ENCODE data around the gene ARHGAP18.

Gene ARHGAP18

DNA sequence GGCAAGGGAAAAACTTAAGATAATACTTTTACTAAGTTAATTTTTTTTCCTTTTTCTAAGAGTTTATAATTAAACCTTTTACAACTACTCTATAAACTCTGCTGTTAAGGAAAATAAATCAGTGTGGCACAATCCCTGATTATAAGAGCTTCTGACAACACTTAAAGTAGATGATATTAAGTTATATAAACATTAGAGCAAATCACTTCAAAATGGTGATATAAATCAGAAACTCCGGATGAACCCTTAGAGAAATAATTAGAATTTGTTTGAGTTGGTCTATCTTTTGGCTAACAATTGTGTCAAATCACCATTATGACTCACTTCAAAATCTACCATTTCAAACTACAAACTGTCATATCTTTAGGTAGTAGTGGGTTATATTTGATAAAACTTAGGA lies 104.9 kb downstream of the ARHGAP18 start:
- ATAC-seq (replicated peaks; ENCODE audit: extremely low read depth, poor library complexity, severe bottlenecking) (no peak), DNase-seq (ENCODE audit: low spot score in 2 of 2) (no peak)
- no peak overlapping the region for H3K4me3 Mint-ChIP-seq
- H3K4me1 Mint-ChIP-seq: no peaks in the 10 kb centered on the region
- no peak overlapping the region for H3K27ac Mint-ChIP-seq (ENCODE audit: low read depth)
- no peaks in the 10 kb centered on the region for H3K27me3 Mint-ChIP-seq
- peaks cover 8% of the 10 kb centered on the region for H3K36me3 Mint-ChIP-seq (ENCODE audit: insufficient read depth)
- H3K9me3 Mint-ChIP-seq: no peaks in the 10 kb centered on the region

DNA sequence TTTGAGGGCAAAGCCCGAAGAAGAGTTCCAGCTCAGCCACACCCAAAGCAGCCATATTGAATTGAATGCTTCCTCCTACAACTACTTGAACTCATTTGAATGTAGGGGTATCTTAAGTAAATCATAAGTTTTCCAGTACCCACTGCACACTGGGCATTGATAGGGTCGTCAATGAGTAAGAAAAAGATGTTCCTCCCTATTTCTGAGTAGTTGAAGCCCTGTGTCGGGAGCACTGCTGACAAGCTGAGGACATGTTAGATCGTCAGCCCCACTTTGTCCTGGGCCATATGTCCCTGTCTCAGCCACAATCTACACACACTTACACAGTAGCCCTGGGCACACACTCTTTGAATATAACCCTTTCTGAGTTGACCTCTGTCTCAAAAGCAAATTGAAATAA lies 105.7 kb downstream of the ARHGAP18 start:
- DNase-seq (ENCODE audit: low spot score in 2 of 2) (no peak), ATAC-seq (replicated peaks; ENCODE audit: extremely low read depth, poor library complexity, severe bottlenecking) (no peak)
- no peak overlapping the region for H3K4me3 Mint-ChIP-seq
- peaks cover 8% of the 10 kb centered on the region for H3K36me3 Mint-ChIP-seq (ENCODE audit: insufficient read depth)
- no peaks in the 10 kb centered on the region for H3K4me1 Mint-ChIP-seq
- no peaks in the 10 kb centered on the region for H3K27me3 Mint-ChIP-seq
- no peak overlapping the region for H3K27ac Mint-ChIP-seq (ENCODE audit: low read depth)
- H3K9me3 Mint-ChIP-seq: no peaks in the 10 kb centered on the region

DNA sequence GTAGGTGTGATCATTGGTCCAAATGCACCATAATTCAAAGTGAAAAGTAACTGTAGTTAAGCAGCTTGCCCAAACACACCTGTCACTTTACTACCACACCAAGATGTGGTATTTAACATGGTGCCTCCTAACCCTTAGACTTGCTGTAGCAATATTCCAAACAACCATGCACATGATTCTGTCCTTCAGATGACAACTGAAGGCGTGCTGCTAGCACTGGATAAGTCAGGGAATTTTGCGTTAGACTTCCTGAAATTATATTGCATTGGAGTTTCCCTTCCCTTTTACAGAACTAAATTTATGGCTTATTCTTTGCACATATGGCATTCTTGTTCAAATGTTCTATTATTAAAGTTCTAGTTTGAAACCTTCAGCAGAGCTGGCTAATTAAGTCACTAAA lies 106.2 kb downstream of the ARHGAP18 start:
- DNase-seq (ENCODE audit: low spot score in 2 of 2) (no peak), ATAC-seq (replicated peaks; ENCODE audit: extremely low read depth, poor library complexity, severe bottlenecking) (no peak)
- H3K27ac Mint-ChIP-seq (ENCODE audit: low read depth): no peak overlapping the region
- no peak overlapping the region for H3K4me3 Mint-ChIP-seq
- H3K4me1 Mint-ChIP-seq: no peaks in the 10 kb centered on the region
- no peaks in the 10 kb centered on the region for H3K27me3 Mint-ChIP-seq
- peaks cover 8% of the 10 kb centered on the region for H3K36me3 Mint-ChIP-seq (ENCODE audit: insufficient read depth)
- H3K9me3 Mint-ChIP-seq: no peaks in the 10 kb centered on the region

DNA sequence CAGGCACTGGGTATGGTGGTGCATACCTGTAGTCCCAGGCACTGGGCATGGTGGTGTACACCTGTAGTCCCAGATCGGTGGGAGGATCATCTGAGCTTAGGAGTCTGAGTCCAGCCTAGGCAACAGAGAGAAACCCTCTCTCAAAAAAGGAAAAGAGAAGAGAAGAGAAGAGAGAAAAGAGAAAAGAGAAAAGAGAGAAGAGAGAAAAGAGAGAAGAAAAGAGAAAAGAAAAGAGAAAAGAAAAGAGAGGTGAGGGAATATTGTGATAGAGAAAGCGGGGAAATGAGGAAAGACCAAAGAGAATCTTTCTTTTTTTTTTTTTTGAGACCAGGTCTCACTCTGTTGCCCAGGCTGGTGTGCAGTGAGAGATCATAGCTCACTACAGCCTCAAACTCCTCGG lies 108.7 kb downstream of the ARHGAP18 start:
- Mint-ChIP-seq H3K27me3 (no peaks in the 10 kb centered on the region), H3K4me1 (no peaks in the 10 kb centered on the region), H3K27ac (ENCODE audit: low read depth) (peak overlapping the region; percentile 77), H3K9me3 (no peaks in the 10 kb centered on the region), H3K36me3 (ENCODE audit: insufficient read depth) (peaks cover 4% of the 10 kb centered on the region), H3K4me3 (no peak overlapping the region)
- ATAC-seq (replicated peaks; ENCODE audit: extremely low read depth, poor library complexity, severe bottlenecking): no peak
- no peak for DNase-seq (ENCODE audit: low spot score in 2 of 2)

DNA sequence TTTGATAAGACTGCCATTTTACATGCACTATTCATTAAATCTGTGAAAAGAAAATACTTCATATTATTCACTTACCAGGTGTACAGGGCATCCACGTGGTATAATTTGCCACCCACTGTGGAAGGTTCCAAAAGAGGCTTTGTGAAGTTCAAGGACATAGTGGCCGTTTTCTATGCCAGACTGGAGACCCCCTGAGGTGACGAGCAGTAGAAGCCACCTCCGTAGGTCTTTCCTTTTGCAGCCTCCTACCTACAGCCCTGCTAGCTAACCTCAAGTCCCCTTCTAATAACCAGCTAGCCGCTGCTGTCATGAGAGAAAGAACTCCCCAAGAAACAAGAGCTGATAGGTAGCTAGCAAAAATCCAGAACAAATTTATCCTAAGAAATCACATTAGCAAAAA lies 110.5 kb downstream of the ARHGAP18 start:
- Mint-ChIP-seq H3K27ac (ENCODE audit: low read depth) (no peak overlapping the region), H3K4me1 (no peaks in the 10 kb centered on the region), H3K4me3 (no peak overlapping the region), H3K27me3 (no peaks in the 10 kb centered on the region), H3K36me3 (ENCODE audit: insufficient read depth) (peaks cover 2% of the 10 kb centered on the region), H3K9me3 (no peaks in the 10 kb centered on the region)
- ATAC-seq (replicated peaks; ENCODE audit: extremely low read depth, poor library complexity, severe bottlenecking): no peak
- DNase-seq (ENCODE audit: low spot score in 2 of 2): no peak

DNA sequence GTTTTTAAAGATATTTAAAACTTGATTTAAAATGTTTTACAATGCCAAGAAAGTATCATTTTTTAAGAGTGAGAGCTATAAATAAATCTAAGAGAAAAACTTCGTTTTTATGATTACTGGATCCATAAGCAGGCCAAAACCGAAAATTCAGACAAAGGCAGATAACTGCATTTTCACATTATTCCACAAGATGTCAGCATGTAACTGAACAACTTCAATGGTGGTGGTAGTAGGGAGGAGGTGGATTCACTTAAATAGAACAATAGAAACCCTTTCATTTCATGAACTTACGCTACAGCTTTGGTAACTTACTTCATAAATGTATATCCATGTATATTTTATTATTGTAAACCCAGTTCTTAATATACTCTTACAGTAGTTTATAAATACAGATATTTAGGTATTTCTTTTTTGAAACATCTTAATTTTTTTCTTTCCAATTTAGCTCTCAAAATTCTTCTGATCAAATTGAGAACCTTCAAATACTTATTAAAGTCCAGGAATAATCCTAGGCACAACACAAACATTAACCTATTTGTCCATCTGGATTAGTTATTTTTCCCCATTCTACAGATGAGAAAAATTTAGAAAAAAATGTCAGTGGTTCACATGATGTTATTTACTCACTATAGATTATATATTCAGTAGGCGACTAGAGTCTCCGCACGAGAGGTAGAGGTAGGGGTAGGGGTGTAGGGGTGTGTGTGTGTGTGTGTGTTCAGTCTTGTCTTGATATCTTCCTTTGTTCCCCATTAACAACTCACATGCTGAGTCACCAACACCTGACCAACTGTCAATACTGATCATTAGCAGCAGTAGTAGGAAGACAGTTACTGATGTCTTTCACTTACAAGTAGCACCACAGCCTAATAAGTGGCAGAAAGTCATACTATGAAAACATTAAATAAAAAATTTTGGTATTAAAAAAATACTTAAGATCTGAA lies 111.5 kb downstream of the ARHGAP18 start:
- Mint-ChIP-seq H3K9me3 (no peaks in the 10 kb centered on the region), H3K36me3 (ENCODE audit: insufficient read depth) (peaks cover 2% of the 10 kb centered on the region), H3K27ac (ENCODE audit: low read depth) (no peak overlapping the region), H3K27me3 (no peaks in the 10 kb centered on the region), H3K4me1 (no peaks in the 10 kb centered on the region), H3K4me3 (no peak overlapping the region)
- peak; percentile 72 for ATAC-seq (replicated peaks; ENCODE audit: extremely low read depth, poor library complexity, severe bottlenecking)
- DNase-seq (ENCODE audit: low spot score in 2 of 2): peak in 1 of 2 donors; percentile 34

DNA sequence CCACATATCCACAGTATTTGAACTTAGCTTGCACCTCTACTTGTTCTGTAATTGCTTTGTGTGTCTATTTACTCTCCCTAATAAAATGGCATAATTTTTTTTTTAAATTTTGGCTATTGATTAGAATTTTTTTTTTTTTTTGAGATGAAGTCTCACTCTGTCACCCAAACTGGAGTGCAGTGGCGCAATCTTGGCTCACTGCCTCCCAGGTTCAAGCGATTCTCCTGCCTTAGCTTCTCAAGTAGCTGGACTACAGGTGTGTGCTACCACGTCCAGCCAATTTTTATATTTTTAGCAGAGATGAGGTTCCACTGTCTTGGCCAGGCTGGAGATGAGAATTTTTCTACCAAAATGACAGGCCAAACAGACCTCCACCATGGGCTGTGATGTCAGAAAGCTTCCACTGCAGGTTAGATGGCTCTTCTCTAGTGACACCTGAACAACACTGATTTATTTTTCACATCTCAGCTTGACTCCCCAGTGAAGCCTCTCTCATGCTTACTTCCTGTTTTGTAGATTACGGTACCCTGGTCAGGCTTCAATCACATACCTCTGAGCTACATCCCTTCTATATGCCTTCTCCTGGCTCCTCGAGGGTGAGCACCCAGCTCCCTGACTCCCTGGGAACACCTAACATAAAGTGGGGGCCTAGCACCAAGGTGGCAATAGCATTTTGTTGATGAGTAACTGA lies 112.8 kb downstream of the ARHGAP18 start:
- Mint-ChIP-seq H3K4me3 (no peak overlapping the region), H3K27ac (ENCODE audit: low read depth) (no peak overlapping the region), H3K27me3 (no peaks in the 10 kb centered on the region), H3K36me3 (ENCODE audit: insufficient read depth) (peaks cover 2% of the 10 kb centered on the region), H3K4me1 (no peaks in the 10 kb centered on the region), H3K9me3 (no peaks in the 10 kb centered on the region)
- DNase-seq (ENCODE audit: low spot score in 2 of 2) (no peak), ATAC-seq (replicated peaks; ENCODE audit: extremely low read depth, poor library complexity, severe bottlenecking) (no peak)

DNA sequence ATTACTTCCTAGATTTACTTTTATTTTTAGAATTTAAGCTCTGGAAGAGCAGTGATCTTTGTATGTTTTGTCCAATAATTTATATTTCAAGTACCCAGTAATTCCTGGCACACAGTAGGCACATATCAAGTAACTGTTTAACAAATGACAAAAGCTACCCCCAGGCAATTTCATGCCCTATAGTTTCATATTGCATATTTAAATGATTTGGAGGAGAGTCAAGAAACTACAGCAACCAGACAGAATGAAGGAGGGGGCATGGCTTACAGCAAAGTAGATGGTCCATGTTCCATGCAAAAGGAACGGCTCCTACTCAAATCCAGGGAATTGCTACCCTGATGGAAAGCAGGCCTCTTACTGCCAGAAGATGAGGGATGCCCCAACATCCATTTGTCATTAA lies 113.5 kb downstream of the ARHGAP18 start:
- ATAC-seq (replicated peaks; ENCODE audit: extremely low read depth, poor library complexity, severe bottlenecking): no peak
- no peak for DNase-seq (ENCODE audit: low spot score in 2 of 2)
- no peaks in the 10 kb centered on the region for H3K27me3 Mint-ChIP-seq
- H3K4me1 Mint-ChIP-seq: no peaks in the 10 kb centered on the region
- no peak overlapping the region for H3K4me3 Mint-ChIP-seq
- no peak overlapping the region for H3K27ac Mint-ChIP-seq (ENCODE audit: low read depth)
- no peaks in the 10 kb centered on the region for H3K9me3 Mint-ChIP-seq
- H3K36me3 Mint-ChIP-seq (ENCODE audit: insufficient read depth): peaks cover 2% of the 10 kb centered on the region

DNA sequence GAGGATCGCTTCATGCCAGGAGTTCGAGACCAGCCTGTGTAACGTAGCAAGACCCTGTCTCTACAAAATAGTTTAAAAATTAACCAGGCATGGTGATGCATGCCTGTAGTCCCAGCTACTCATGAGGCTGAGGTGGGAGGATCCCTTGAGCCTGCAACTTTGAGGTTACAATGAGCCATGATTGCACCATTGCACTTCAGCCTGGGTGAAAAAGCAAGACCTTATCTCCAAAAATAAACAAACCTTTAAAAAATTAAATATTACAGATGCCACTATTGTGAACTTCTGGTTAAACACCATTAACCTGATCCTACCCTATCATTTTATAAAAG lies 116.8 kb downstream of the ARHGAP18 start:
- no peak overlapping the region for H3K27ac Mint-ChIP-seq (ENCODE audit: low read depth)
- DNase-seq (ENCODE audit: low spot score in 2 of 2) (no peak), ATAC-seq (replicated peaks; ENCODE audit: extremely low read depth, poor library complexity, severe bottlenecking) (no peak)
- H3K4me1 Mint-ChIP-seq: no peaks in the 10 kb centered on the region
- no peaks in the 10 kb centered on the region for H3K36me3 Mint-ChIP-seq (ENCODE audit: insufficient read depth)
- H3K4me3 Mint-ChIP-seq: no peak overlapping the region
- H3K27me3 Mint-ChIP-seq: no peaks in the 10 kb centered on the region
- H3K9me3 Mint-ChIP-seq: no peaks in the 10 kb centered on the region

DNA sequence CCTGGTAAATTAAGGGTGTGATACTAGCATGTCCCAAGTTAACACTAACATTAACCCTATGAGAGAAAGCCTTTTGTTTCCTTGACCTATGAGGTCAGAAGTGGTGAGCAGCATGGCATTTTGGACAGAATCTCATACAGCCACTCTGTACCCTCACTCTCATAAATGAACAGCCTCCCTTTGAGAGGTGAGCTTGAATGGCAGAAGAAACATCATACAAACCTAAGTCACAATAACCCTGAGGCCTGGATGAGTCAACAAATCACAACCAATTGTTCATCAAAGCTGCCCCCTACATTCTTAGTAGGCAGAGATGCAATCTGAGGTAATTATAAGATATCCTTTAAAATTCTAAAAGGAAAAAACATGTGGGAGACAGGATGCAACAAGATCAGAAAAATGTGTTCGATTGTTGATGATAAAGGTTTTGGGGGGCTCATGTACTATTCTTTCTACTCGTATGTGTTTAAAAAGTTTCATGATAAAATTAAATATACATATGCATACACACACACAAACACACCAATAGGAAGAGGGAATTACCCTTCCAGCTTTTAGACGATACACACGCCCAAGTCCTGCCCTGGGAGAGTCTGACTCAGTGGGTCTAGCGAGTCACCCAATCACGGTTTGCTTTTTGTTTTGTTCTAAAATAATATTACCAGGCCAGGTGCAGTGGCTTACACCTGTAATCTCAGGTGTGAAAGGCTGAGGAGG lies 117.3 kb downstream of the ARHGAP18 start:
- H3K4me1 Mint-ChIP-seq: no peaks in the 10 kb centered on the region
- DNase-seq (ENCODE audit: low spot score in 2 of 2) (no peak), ATAC-seq (replicated peaks; ENCODE audit: extremely low read depth, poor library complexity, severe bottlenecking) (no peak)
- H3K27ac Mint-ChIP-seq (ENCODE audit: low read depth): no peak overlapping the region
- no peaks in the 10 kb centered on the region for H3K36me3 Mint-ChIP-seq (ENCODE audit: insufficient read depth)
- H3K27me3 Mint-ChIP-seq: no peaks in the 10 kb centered on the region
- no peaks in the 10 kb centered on the region for H3K9me3 Mint-ChIP-seq
- H3K4me3 Mint-ChIP-seq: no peak overlapping the region

DNA sequence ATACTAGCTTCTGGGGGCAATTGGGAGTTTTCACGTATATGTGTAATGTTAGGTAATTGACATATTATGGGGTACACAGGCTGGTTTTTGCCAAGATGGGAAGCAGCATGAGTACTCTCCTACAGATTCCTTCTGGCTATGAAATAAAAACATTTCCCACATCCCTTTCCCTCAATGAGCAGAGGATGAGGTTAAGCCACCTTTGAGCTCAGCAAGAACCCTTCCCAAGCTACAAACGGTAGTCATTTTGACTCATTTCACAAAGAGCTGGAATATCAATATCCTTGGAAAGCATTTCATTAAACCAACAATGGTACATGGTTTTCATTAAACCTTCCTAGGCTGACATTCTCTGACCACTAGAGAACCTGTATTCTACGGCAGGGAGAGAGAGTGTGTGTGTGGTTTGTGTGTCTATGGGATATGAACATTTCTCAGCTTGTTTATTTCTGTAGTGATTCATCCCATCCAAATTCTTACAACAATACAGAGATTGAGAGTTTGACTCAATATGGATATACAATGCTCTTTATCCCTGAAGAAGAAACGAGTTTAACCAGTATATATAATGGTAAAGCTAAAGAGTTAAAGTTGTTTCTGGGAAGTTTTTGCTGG lies 119.5 kb downstream of the ARHGAP18 start:
- Mint-ChIP-seq H3K4me3 (no peak overlapping the region), H3K4me1 (no peaks in the 10 kb centered on the region), H3K36me3 (ENCODE audit: insufficient read depth) (no peaks in the 10 kb centered on the region), H3K27ac (ENCODE audit: low read depth) (no peak overlapping the region), H3K27me3 (no peaks in the 10 kb centered on the region), H3K9me3 (no peaks in the 10 kb centered on the region)
- ATAC-seq (replicated peaks; ENCODE audit: extremely low read depth, poor library complexity, severe bottlenecking): no peak
- no peak for DNase-seq (ENCODE audit: low spot score in 2 of 2)

DNA sequence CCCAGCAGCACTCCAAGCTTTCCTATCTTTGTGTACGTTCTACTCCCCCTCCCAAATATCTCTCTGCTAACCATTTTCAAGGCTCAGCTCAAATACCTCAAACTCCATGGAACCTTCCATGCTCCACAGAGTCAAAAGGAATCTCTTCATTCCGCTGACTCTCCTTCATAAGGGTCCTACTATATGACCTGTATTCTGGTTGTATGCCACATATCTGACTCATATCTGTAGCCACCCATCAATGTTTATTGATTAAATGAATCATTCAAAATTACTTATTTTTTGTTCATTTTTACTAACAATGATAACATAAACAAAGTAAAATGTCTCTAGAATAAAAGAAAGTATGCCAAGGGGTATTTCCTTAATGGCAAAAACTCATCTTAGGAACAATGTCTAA lies 123.2 kb downstream of the ARHGAP18 start:
- no peak for ATAC-seq (replicated peaks; ENCODE audit: extremely low read depth, poor library complexity, severe bottlenecking)
- no peaks in the 10 kb centered on the region for H3K27me3 Mint-ChIP-seq

More for the DNA sequence above, 123.2 kb downstream of the ARHGAP18 start:
- peaks cover 8% of the 10 kb centered on the region for H3K36me3 Mint-ChIP-seq (ENCODE audit: insufficient read depth)
- H3K27ac Mint-ChIP-seq (ENCODE audit: low read depth): no peak overlapping the region
- no peaks in the 10 kb centered on the region for H3K4me1 Mint-ChIP-seq
- H3K9me3 Mint-ChIP-seq: no peaks in the 10 kb centered on the region
- no peak overlapping the region for H3K4me3 Mint-ChIP-seq
- DNase-seq (ENCODE audit: low spot score in 2 of 2): no peak

Measured in central memory CD8-positive, alpha-beta T cell (primary cell).